ENCODE results near the gene UTS2R. TPM values are rescaled to one million over a fixed set of nuclear protein-coding genes. Genes with fewer than 3 reads are reported as not detected.

UTS2R gene
- polyA plus RNA-seq, 1 of the 3 experiments (the other 2 are of a cell fraction) = not detected

DNA sequence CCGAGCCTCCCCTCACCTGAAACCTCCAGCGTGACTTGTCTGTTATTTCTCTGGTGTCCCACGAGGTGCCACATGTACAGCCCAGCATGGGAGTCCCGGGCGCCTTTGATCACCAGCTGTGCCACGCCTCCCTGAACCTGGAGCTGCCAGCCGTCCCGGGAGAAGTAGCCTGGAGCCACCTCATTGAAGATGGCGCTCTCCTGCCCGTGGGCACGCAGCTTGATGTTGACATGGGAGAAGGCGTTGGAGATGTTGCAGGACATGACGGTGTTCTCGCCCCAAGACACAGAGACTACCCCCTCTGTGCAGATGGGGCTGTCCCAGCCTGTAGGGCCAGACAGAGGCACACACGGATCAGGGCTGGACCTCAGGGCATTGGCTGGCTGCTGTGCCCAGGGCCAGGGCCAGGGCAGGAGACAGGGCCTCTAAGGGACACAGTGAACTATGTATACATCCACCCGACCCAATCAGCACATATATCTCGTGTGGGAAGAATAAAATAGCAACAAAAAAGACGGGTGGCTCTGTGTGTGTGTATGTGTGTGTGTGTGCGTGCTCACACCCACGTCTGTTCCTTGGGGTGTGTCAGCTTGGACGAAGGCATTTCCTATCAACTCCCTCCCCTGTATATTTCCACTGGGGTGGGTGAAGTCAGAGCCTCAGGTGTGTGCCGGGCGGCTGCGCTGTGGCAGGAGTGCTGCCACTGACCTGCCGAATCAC lies 46.8 kb upstream of the UTS2R start:
- Histone ChIP-seq H2AFZ (ENCODE audit: low read depth) (no peak overlapping the region), H3K9me3 (no peaks in the 10 kb centered on the region), H3K4me1 (ENCODE audit: control insufficient read depth in 1 of 2, insufficient read depth in 2 of 2, low read depth in 1 of 2, low read length in 1 of 2) (peaks cover 5 to 21% of the 10 kb centered on the region in 2 experiments; a peak in 3 of 4 replicates), H3K9ac (no peak overlapping the region), H3K79me2 (ENCODE audit: insufficient read depth) (no peaks in the 10 kb centered on the region), H3K27ac (ENCODE audit: low read depth in 2 of 2, low read length in 1 of 2) (no peak overlapping the region), H3K4me2 (no peak overlapping the region), H3F3A (replicated peaks; ENCODE audit: insufficient read depth) (peaks cover 3% of the 10 kb centered on the region), H4K20me1 (ENCODE audit: insufficient read depth) (no peaks in the 10 kb centered on the region), H3K4me3 (ENCODE audit: low read depth in 2 of 2, low read length in 1 of 2) (no peak overlapping the region), H3K27me3 (ENCODE audit: insufficient read depth) (peaks cover 17% of the 10 kb centered on the region; the same call in 1 of the 2 replicates), H3K9me2 (no peaks in the 10 kb centered on the region), H3K36me3 (replicated peaks in 1 of 2; ENCODE audit: control insufficient read depth in 1 of 2, insufficient read depth in 2 of 2, low read length in 1 of 2) (no peaks in the 10 kb centered on the region)
- DNase-seq = no peak
- WGBS (ENCODE audit: low lambda C conversion rate) = 74% methylated on average over 25 of the region's 25 CpGs
- POLR2A ChIA-PET = no interaction called here
- CTCF ChIA-PET = interaction anchor here (1.1 to 9.9 kb wide), 7 partner anchors 9 to 317 kb away, joined by 3 to 184 read pairs (median 4); partner anchors contain the start of gene SECTM1
- no peak for TF ChIP-seq TEAD4 (IDR thresholded peaks at IDR 0.05; ENCODE audit: borderline replicate concordance, insufficient read depth)
- TF ChIP-seq ELF1 (IDR thresholded peaks at IDR 0.05) = no peak
- TF ChIP-seq, protein P1, sequence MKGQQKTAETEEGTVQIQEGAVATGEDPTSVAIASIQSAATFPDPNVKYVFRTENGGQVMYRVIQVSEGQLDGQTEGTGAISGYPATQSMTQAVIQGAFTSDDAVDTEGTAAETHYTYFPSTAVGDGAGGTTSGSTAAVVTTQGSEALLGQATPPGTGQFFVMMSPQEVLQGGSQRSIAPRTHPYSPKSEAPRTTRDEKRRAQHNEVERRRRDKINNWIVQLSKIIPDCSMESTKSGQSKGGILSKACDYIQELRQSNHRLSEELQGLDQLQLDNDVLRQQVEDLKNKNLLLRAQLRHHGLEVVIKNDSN (IDR thresholded peaks at IDR 0.05; ENCODE audit: borderline replicate concordance, low read depth) = no peak
- TF ChIP-seq RXRA (IDR thresholded peaks at IDR 0.05; ENCODE audit: borderline replicate concordance, low read depth) = no peak
- no peak for TF ChIP-seq TAF1 (IDR thresholded peaks at IDR 0.05; ENCODE audit: borderline replicate concordance, low read depth, low read length)
- TF ChIP-seq RFX5 (IDR thresholded peaks at IDR 0.05; ENCODE audit: low read length) = no peak
- no peak for TF ChIP-seq GATA2 (CRISPR knock-in tag; IDR thresholded peaks at IDR 0.05)
- no peak for TF ChIP-seq JUND (IDR thresholded peaks at IDR 0.05)
- TF ChIP-seq, protein P2, sequence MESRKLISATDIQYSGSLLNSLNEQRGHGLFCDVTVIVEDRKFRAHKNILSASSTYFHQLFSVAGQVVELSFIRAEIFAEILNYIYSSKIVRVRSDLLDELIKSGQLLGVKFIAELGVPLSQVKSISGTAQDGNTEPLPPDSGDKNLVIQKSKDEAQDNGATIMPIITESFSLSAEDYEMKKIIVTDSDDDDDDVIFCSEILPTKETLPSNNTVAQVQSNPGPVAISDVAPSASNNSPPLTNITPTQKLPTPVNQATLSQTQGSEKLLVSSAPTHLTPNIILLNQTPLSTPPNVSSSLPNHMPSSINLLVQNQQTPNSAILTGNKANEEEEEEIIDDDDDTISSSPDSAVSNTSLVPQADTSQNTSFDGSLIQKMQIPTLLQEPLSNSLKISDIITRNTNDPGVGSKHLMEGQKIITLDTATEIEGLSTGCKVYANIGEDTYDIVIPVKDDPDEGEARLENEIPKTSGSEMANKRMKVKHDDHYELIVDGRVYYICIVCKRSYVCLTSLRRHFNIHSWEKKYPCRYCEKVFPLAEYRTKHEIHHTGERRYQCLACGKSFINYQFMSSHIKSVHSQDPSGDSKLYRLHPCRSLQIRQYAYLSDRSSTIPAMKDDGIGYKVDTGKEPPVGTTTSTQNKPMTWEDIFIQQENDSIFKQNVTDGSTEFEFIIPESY (IDR thresholded peaks at IDR 0.05; ENCODE audit: borderline replicate concordance, low read depth) = no peak
- TF ChIP-seq POLR2AphosphoS5 (IDR thresholded peaks at IDR 0.05; ENCODE audit: low read depth, low read length) = no peak

DNA sequence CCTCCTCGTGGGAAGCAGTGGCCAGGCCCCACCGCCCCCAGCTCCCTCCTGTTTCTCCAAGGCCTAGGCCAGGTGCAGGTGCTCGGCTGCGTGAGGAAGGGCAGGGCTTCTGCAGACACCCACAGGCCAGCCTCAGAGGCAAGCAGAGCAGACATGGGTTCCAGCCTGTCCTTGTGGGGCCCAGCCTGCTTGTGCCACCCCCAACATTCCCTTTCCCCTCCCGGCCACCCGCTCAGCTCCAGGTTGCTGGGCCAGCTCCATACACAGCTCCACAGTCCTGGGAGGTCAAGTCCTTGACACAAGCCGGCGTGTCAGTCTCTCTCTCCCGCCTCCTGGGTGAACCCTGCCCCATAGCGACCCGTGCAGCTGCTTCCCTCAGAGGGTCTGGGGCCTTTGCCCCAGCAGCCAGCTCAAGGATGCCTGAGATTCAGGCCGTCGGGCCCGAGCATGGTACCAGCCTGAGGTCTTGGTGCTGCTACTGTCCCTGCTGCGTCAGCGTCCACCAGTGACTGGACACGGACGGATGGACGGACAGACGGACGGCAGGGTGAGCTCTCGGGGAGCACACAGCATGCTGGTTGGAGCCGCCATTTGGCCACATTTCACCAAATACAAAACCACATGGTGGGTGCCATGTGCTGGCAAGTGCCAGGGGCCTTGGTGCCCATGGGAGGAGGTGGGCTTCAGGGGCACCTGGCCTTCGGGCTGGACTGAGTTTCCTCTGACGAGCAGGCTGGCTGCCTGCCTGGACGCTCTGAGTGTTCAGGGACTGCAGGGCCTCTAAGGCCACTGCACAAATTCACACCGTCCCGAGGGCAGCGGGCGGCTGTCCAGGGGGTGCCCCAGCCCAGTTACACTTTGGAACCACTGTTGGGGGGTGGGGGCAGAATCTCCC lies 46.0 kb upstream of the UTS2R start:
- POLR2A ChIA-PET = no interaction called here
- Histone ChIP-seq H3F3A (replicated peaks; ENCODE audit: insufficient read depth) (no peaks in the 10 kb centered on the region), H3K4me1 (ENCODE audit: control insufficient read depth in 1 of 2, insufficient read depth in 2 of 2, low read depth in 1 of 2, low read length in 1 of 2) (peaks cover 12 to 23% of the 10 kb centered on the region in 2 experiments; a peak in 3 of 4 replicates), H3K36me3 (replicated peaks in 1 of 2; ENCODE audit: control insufficient read depth in 1 of 2, insufficient read depth in 2 of 2, low read length in 1 of 2) (no peaks in the 10 kb centered on the region), H3K27me3 (ENCODE audit: insufficient read depth) (peaks cover 15% of the 10 kb centered on the region; the same call in 1 of the 2 replicates), H3K4me2 (no peak overlapping the region), H3K27ac (ENCODE audit: low read depth in 2 of 2, low read length in 1 of 2) (no peak overlapping the region), H3K9ac (no peak overlapping the region), H3K9me2 (no peaks in the 10 kb centered on the region), H3K4me3 (ENCODE audit: low read depth in 2 of 2, low read length in 1 of 2) (no peak overlapping the region), H2AFZ (ENCODE audit: low read depth) (no peak overlapping the region), H3K9me3 (no peaks in the 10 kb centered on the region), H3K79me2 (ENCODE audit: insufficient read depth) (no peaks in the 10 kb centered on the region), H4K20me1 (ENCODE audit: insufficient read depth) (no peaks in the 10 kb centered on the region)
- DNase-seq = no peak
- WGBS (ENCODE audit: low lambda C conversion rate) = 87% methylated on average over 27 of the region's 30 CpGs
- CTCF ChIA-PET = interaction anchor here (0.8 to 9.9 kb wide), 6 partner anchors 8 to 89 kb away, joined by 3 to 184 read pairs (median 4); partner anchors contain the start of gene SECTM1
- TF ChIP-seq, protein P3, sequence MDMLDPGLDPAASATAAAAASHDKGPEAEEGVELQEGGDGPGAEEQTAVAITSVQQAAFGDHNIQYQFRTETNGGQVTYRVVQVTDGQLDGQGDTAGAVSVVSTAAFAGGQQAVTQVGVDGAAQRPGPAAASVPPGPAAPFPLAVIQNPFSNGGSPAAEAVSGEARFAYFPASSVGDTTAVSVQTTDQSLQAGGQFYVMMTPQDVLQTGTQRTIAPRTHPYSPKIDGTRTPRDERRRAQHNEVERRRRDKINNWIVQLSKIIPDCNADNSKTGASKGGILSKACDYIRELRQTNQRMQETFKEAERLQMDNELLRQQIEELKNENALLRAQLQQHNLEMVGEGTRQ (IDR thresholded peaks at IDR 0.05; ENCODE audit: borderline replicate concordance, low read depth, low read length) = no peak
- TF ChIP-seq TAF1 (IDR thresholded peaks at IDR 0.05; ENCODE audit: borderline replicate concordance, low read depth, low read length) = no peak
- TF ChIP-seq TCF12 (IDR thresholded peaks at IDR 0.05) = no peak
- TF ChIP-seq RCOR1 (IDR thresholded peaks at IDR 0.05; ENCODE audit: low read length) = no peak
- TF ChIP-seq, protein P4, sequence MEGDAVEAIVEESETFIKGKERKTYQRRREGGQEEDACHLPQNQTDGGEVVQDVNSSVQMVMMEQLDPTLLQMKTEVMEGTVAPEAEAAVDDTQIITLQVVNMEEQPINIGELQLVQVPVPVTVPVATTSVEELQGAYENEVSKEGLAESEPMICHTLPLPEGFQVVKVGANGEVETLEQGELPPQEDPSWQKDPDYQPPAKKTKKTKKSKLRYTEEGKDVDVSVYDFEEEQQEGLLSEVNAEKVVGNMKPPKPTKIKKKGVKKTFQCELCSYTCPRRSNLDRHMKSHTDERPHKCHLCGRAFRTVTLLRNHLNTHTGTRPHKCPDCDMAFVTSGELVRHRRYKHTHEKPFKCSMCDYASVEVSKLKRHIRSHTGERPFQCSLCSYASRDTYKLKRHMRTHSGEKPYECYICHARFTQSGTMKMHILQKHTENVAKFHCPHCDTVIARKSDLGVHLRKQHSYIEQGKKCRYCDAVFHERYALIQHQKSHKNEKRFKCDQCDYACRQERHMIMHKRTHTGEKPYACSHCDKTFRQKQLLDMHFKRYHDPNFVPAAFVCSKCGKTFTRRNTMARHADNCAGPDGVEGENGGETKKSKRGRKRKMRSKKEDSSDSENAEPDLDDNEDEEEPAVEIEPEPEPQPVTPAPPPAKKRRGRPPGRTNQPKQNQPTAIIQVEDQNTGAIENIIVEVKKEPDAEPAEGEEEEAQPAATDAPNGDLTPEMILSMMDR (IDR thresholded peaks at IDR 0.05) = no peak
- no peak for TF ChIP-seq EZH2phosphoT487 (IDR thresholded peaks at IDR 0.05; ENCODE audit: borderline replicate concordance, low read depth)
- TF ChIP-seq SIN3A (IDR thresholded peaks at IDR 0.05; ENCODE audit: borderline replicate concordance, low read depth, low read length) = no peak
- TF ChIP-seq, protein P5, sequence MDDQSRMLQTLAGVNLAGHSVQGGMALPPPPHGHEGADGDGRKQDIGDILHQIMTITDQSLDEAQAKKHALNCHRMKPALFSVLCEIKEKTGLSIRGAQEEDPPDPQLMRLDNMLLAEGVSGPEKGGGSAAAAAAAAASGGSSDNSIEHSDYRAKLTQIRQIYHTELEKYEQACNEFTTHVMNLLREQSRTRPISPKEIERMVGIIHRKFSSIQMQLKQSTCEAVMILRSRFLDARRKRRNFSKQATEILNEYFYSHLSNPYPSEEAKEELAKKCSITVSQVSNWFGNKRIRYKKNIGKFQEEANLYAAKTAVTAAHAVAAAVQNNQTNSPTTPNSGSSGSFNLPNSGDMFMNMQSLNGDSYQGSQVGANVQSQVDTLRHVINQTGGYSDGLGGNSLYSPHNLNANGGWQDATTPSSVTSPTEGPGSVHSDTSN (IDR thresholded peaks at IDR 0.05) = no peak
- TF ChIP-seq CHD2 (IDR thresholded peaks at IDR 0.05; ENCODE audit: low read length, partially characterized antibody) = no peak
- TF ChIP-seq MEF2A (IDR thresholded peaks at IDR 0.05; ENCODE audit: borderline replicate concordance, low read depth) = no peak
